ENCODE measurements around the gene KAZN.

DNA sequence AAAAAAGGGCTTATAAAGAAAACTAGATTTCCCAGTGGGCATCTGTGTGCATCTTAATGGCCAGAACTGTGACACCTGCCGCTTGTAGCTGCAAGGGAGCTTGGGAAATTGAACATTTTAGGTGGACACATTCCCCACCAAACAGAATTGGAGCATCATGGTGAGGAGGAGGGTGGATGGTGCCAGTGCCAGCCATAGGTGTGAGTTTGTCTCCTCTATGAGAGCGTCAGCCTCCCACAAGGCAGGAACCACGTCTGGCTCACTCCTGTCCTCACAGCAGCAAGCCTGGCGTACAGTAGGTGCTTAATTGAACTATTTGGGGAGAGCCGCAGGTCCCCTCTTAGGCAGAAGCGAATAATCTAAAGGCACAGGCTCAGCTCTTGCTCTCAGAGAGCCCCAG lies 430.6 kb downstream of the KAZN start:
- no peak for TF ChIP-seq POLR2A (IDR thresholded peaks at IDR 0.05)
- TF ChIP-seq, protein P1, sequence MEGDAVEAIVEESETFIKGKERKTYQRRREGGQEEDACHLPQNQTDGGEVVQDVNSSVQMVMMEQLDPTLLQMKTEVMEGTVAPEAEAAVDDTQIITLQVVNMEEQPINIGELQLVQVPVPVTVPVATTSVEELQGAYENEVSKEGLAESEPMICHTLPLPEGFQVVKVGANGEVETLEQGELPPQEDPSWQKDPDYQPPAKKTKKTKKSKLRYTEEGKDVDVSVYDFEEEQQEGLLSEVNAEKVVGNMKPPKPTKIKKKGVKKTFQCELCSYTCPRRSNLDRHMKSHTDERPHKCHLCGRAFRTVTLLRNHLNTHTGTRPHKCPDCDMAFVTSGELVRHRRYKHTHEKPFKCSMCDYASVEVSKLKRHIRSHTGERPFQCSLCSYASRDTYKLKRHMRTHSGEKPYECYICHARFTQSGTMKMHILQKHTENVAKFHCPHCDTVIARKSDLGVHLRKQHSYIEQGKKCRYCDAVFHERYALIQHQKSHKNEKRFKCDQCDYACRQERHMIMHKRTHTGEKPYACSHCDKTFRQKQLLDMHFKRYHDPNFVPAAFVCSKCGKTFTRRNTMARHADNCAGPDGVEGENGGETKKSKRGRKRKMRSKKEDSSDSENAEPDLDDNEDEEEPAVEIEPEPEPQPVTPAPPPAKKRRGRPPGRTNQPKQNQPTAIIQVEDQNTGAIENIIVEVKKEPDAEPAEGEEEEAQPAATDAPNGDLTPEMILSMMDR (IDR thresholded peaks at IDR 0.05) = no peak
- TF ChIP-seq EP300 (IDR thresholded peaks at IDR 0.05) = no peak
- TF ChIP-seq POLR2AphosphoS5 (IDR thresholded peaks at IDR 0.05) = no peak
